UCSD-AML1 (cell line): ENCODE results near the gene THSD7B.

ENCODE experiments used
- DNase-seq: peaks from one replicate; lab custom pipeline; 2025; ENCODE audit not compliant: unreplicated experiment; lab: John Stamatoyannopoulos, UW

The THSD7B gene

DNA sequence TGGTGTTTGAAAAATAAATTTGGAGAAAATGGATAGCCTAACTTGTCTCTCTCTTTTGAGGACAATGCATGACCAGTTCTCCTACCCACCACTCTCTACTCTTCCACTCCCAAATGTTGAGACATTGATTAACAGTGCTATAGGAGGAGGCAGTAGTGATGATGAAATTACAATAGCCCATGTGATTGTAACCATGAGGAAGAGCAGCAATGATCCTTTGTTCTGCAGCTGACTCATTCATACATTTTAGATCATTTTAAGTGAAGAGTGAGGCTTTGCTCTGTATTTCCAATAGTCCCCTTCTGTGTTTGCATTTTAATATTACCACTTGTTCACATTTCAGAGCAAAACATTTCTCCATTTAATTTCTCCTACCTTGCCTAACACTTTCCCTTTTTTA, 592.3 kb downstream of the THSD7B start:
- DNase-seq: no peak

DNA sequence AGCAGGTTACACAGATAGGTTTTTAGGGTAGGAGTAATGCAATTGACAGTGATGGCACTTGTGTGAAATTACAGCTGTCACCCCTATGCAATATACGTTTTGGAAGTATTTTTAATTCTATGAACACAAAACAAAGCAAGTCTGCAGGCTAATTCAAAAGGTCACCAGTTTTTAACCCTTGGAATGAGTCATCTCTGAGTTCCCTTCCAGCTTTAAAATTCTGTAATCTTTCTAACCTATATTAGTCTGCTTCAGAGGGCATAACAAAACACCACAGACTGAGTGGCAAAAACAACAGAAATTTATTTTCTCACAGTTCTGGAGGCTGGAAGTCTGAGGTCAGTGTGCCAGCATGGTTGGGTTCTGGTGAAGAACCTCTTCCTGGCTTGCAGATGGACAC, 602.0 kb downstream of the THSD7B start:
- DNase-seq: no peak

DNA sequence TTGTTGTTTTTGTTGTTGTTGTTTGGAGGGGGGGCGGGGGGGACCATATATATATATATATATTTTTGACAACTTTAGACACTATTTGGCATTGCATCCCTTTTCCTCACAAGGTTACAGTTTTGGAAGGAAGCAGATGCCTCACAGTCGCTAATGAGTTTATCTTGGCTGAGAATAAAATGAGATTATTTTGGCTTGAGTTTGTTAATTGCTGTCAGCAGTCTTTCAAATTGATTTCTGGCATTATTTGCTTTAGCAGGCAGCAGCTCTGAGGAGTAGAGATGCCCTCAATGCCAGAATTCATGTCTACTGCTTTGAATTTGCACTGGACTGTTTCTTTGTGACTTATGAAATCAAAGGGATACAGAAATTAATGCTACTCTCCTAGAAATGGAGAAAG, 603.8 kb downstream of the THSD7B start:
- DNase-seq: no peak

DNA sequence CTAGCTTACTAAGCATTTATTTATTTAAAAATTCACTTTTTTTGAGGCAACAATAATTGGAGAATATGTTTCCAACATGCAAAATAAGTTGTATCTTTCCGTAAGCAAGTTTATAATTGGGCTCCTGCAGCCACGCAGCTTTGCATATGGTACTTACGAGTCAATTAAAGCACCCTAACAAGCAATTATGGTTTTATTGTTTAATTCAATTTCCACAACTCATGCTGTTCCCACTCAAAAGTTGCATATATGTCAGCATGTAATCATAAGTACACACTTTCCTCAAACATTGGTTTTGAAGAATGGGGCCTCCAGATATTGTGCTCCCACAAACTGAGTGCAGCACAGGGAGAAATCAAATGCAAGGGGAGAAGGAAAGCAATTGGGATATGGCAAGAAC, 613.8 kb downstream of the THSD7B start:
- DNase-seq: no peak

DNA sequence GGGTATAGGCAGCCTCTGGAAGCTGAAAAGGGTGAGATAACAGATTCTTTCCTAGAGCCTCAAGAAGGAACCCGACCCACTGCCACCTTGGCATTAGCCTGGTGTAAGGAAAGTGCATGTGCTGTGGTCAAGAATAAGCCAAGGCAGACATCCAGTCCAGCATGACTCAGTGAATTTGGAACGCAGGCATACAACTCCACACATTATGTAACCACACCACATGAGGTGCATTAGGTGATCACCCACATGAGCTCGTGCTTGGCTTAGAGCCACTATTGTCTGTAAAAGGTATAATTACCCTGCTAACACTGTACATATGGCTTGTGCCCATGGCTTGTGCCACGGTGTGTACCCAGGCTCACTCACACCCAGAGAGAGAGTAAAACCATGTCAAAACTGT, 615.3 kb downstream of the THSD7B start:
- no peak for DNase-seq

GRCh38 chr2:137381731-137382130, 616.4 kb downstream of the THSD7B start:
- no peak for DNase-seq

- no peak for DNase-seq
These were observed 618.0 kb downstream of the THSD7B start for GRCh38 chr2:137383391-137383790.

DNA sequence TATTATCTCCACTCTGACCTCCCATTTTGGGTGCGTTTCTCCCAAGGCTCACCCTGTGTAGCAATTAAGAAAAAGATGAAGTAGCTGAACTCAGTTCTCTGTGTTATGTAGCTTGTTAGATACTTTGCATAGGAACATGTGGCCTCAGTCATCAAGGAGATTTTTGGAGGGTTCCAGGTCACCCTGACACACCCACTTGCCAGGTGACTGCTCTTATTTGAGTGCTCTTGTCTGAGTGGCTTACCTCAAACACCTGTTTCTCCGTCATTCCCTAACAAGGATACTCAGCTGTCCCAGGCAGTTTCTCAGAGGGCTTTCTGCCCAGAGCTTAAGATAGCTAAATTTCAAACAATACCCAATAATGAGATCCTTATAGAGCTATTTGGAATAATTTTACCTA, 621.7 kb downstream of the THSD7B start:
- no peak for DNase-seq

DNA sequence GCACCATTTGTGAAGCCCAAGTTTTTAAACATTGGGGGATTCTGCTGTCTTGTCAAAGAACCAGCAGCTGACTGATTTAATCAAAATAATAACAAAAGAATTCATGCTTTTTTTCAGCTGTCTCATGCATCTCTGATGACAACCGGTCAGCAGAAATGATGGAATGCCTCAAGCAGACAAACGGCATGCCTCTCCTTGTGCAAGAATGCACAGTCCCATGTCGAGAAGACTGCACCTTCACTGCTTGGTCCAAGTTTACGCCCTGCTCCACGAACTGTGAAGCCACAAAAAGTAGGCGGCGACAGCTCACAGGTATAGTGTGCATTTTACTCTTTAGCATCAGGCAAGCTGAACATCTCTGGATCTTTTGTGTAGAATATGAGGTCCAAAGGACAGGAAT, 640.2 kb downstream of the THSD7B start:
- no peak for DNase-seq

DNA sequence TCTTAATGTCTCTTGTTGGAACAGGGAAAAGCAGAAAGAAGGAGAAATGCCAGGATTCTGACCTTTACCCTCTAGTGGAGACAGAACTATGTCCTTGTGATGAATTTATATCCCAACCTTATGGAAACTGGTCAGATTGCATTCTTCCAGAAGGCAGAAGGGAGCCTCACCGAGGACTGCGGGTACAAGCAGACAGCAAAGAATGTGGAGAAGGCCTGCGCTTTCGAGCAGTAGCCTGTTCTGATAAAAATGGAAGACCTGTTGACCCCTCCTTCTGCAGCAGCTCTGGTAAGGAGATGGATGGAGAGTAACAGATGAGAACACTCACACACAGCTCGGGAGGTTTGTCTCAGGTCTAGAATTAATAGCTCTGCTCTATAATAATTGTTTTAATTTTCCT, 646.2 kb downstream of the THSD7B start:
- DNase-seq: no peak

- DNase-seq: no peak
These were observed 655.4 kb downstream of the THSD7B start for GRCh38 chr2:137420744-137421143.

- no peak for DNase-seq
These were observed 669.8 kb downstream of the THSD7B start for GRCh38 chr2:137435162-137435561.

GRCh38 chr2:137437386-137437785, 672.0 kb downstream of the THSD7B start:
- no peak for DNase-seq

DNA sequence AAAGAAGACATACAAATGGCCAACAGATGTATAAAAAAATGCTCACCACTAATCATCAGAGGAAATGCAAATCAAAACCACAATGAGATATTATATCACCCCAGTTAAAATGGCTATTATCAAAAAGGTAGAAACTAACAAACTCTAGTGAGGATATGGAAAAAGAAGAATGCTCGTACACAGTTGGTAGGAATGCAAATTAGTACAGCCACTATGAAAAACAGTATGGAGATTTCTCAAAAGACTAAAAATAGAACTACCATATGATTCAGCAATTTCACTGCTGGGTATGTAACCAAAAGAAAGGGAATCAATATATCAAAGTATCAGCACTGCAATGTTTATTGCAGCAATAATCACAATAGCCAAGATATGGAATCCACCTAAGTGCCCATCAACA, 679.6 kb downstream of the THSD7B start:
- no peak for DNase-seq

DNA sequence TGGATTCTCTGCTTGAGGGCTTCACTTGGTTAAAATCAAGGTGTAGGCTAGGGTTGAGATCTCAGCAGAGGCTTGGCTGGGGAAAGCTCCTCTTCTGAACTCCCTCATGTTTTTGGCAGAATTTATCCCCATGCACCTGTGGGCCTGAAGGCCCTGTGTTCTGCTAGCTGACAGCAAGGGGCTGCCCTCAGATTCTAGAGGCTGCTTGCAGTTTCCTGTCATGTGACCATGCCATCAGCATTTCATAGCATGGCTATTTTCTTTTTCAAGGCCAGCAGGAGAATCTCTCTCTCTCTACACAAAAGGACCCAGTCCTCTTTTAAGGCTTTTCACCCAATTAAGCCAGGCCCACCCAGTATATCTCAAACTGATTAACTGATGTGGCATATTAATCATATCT, 684.1 kb downstream of the THSD7B start:
- no peak for DNase-seq

GRCh38 chr2:137454886-137455285, 689.5 kb downstream of the THSD7B start:
- no peak for DNase-seq

GRCh38 chr2:137467246-137467862, 702.0 kb downstream of the THSD7B start:
- DNase-seq: peak; percentile 11

- no peak for DNase-seq
These were observed 727.9 kb downstream of the THSD7B start for GRCh38 chr2:137493261-137493660.

GRCh38 chr2:137500599-137500998, 735.3 kb downstream of the THSD7B start:
- no peak for DNase-seq

DNA sequence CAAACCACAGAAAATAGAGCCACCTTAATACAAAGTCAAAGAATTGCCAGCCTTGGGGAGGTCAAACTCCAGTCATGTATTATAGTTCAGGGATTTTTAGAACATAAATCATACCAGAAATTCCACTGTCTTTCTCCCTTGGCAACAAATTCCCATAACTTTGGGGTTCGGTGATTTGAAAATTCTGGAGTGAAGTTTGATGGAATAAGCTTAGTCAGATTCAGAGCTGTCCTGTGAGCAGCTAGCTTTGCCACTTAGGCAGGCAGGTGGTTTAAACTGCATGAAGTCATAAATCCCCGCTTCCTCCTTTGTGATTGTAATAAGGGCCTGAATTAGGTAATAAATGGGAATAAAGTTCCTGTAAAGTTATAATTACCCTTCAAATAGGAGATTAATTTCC, 741.9 kb downstream of the THSD7B start:
- no peak for DNase-seq

- no peak for DNase-seq
These were observed 743.5 kb downstream of the THSD7B start for GRCh38 chr2:137508739-137509384.

DNA sequence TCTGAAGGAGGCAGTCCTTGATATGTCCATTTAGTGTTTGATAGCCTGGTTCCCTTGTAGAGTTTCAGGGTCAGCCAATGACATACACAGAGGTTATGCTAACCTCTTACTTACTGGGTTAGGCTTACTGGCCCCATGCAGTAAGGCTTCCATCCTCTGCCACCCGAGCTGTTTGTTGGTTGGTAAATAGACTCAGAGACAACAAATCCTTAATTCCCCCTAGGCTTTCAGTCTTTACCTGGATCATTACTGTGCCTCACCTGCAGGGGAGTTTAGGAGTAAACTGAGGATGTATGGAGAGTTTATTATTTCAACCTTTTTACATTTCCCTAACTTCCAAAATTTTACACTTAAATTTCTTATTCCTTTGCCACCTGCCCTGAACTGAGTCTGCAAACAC, 746.2 kb downstream of the THSD7B start:
- no peak for DNase-seq
